ENCODE measurements around the gene NARS2.

DNA sequence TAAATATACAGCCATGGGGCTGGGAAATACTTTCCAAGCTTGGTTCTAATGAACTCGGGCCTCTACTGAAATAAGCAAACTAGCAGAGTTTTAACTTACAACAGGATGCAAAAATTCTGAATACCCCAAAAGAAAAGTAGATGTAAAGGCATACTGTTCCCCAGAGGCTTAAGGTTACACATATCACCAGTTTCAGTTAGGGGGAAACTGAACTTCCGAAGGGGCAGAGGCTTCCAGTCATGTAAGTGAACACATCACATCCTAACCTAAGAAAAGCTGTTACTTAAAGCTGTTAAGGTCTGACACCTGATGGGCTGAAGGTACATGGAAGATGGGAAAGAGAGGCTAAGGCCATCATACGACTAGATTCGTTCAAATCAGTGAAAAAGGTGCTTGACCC lies 159.3 kb downstream of the NARS2 start:
- TF ChIP-seq, protein P1, sequence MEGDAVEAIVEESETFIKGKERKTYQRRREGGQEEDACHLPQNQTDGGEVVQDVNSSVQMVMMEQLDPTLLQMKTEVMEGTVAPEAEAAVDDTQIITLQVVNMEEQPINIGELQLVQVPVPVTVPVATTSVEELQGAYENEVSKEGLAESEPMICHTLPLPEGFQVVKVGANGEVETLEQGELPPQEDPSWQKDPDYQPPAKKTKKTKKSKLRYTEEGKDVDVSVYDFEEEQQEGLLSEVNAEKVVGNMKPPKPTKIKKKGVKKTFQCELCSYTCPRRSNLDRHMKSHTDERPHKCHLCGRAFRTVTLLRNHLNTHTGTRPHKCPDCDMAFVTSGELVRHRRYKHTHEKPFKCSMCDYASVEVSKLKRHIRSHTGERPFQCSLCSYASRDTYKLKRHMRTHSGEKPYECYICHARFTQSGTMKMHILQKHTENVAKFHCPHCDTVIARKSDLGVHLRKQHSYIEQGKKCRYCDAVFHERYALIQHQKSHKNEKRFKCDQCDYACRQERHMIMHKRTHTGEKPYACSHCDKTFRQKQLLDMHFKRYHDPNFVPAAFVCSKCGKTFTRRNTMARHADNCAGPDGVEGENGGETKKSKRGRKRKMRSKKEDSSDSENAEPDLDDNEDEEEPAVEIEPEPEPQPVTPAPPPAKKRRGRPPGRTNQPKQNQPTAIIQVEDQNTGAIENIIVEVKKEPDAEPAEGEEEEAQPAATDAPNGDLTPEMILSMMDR (IDR thresholded peaks at IDR 0.05 in 4 of 5, conservative IDR thresholded peaks at IDR 0.05 in 1 of 5) = no peak
- no peak for TF ChIP-seq POLR2A (IDR thresholded peaks at IDR 0.05)
